HepG2 (cell line): ENCODE measurements around the gene THSD4. TPM values are rescaled to one million over a fixed set of nuclear protein-coding genes. Genes with fewer than 3 reads are reported as not detected.

ENCODE experiments used
- ATAC-seq: fragments of 200-7000 bp; cut with Tn5 transposase; 3 replicates; pipeline ENCODE4 v1.9.1; 2020; ENCODE audit warnings: mild to moderate bottlenecking, moderate library complexity
- BruUV-seq: library from RNA; stranded (reverse); fragments of 400-500 nt; replicated peaks from 2 replicates; lab custom pipeline; 2021; lab: Mats Ljungman, UMichigan
- CTCF ChIA-PET: fragments of 300-600 bp; formaldehyde crosslinking; extraction: SDS; loops from one replicate; lab custom pipeline; 2021; ENCODE audit warnings: low total read pairs, inconsistent platforms, low intra/inter-chr PET ratio; lab: Yijun Ruan, JAX
- POLR2A ChIA-PET: fragments of 350-600 bp; sonication (Branson Sonifier 250); formaldehyde crosslinking; loops from one replicate; lab custom pipeline; 2020; ENCODE audit warnings: antibody characterized with exemption, inconsistent platforms; lab: Yijun Ruan, JAX
- DNase-seq: peaks from one replicate; pipeline ENCODE4 v3.0.0-alpha.2; 2015; ENCODE audit warnings: low spot score
- FAIRE-seq: peaks from 3 replicates; lab custom pipeline; 2011; peaks lifted over from hg19 to GRCh38; lab: Jason Lieb, UNC
- H2AFZ ChIP-seq: one replicate; pipeline ENCODE4 v1.6.1; 2011; ENCODE audit warnings: low read length, inconsistent platforms
- H3K27ac ChIP-seq: fragments of 300-600 bp; 3 replicates; pipeline ENCODE4 v1.8.0; 2011; ENCODE audit warnings: mixed run types, mild to moderate bottlenecking, mixed read lengths, low read length, inconsistent platforms; ENCODE audit not compliant: insufficient read depth; ENCODE audit errors: extremely low read length
- H3K27me3 ChIP-seq, 2 experiments: fragments of 200-600 bp in 1 of 2; 2 replicates in 1 of 2; 3 replicates in 1 of 2; pipeline versions ENCODE4 v1.6.0 to v1.8.0; 2011; ENCODE audit warnings: low read length in 2 of 2, mild to moderate bottlenecking in 2 of 2, moderate library complexity in 2 of 2, inconsistent platforms in 1 of 2; ENCODE audit not compliant: insufficient read depth in 2 of 2, control insufficient read depth in 1 of 2
- H3K36me3 ChIP-seq, 2 experiments: fragments of 200-600 bp in 1 of 2; replicated peaks in 1 of 2; 2 replicates in 1 of 2; 3 replicates in 1 of 2; pipeline versions ENCODE4 v1.5.1 to v1.8.0; 2011; ENCODE audit warnings: low read length in 2 of 2, inconsistent platforms in 1 of 2; ENCODE audit not compliant: insufficient read depth in 2 of 2, control insufficient read depth in 1 of 2
- H3K4me1 ChIP-seq: 2 replicates; pipeline ENCODE4 v1.5.1; 2012; ENCODE audit warnings: low read length, inconsistent platforms; ENCODE audit not compliant: insufficient read depth
- H3K4me2 ChIP-seq: 2 replicates; pipeline ENCODE4 v1.6.0; 2011; ENCODE audit warnings: low read depth, low read length, inconsistent platforms
- H3K4me3 ChIP-seq, 3 experiments: fragments of 200-600 bp in 1 of 3; sonication (generic), shearing (Covaris generic) in 1 of 3; replicated peaks in 1 of 3; 2 replicates each; pipeline ENCODE4 v1.5.1; 2011 to 2016; ENCODE audit warnings: low read length in 3 of 3, inconsistent platforms in 2 of 3, low read depth in 2 of 3, mild to moderate bottlenecking in 2 of 3, control low read depth in 1 of 3, mixed read lengths in 1 of 3; ENCODE audit not compliant: insufficient read depth in 1 of 3
- H3K79me2 ChIP-seq: one replicate; pipeline ENCODE4 v1.6.1; 2011; ENCODE audit warnings: low read length, inconsistent platforms; ENCODE audit not compliant: insufficient read depth
- H3K9ac ChIP-seq: 2 replicates; pipeline ENCODE4 v1.6.0; 2011; ENCODE audit warnings: mild to moderate bottlenecking, low read depth, low read length, inconsistent platforms; ENCODE audit not compliant: insufficient read depth
- H3K9me3 ChIP-seq: 2 replicates; pipeline ENCODE4 v1.5.1; 2012; ENCODE audit warnings: mild to moderate bottlenecking, low read length
- H4K20me1 ChIP-seq: 2 replicates; pipeline ENCODE4 v1.6.0; 2011; ENCODE audit warnings: inconsistent platforms, mild to moderate bottlenecking, low read length, moderate library complexity; ENCODE audit not compliant: insufficient read depth
- CHCHD3 ChIP-seq: sonication (generic); formaldehyde crosslinking; IDR thresholded peaks from 2 replicates; pipeline ENCODE4 v1.8.0; 2022; ENCODE audit warnings: mild to moderate bottlenecking, missing genetic modification reagents, moderate library complexity
- GFI1 ChIP-seq: sonication (generic); formaldehyde crosslinking; IDR thresholded peaks from 2 replicates; pipeline ENCODE4 v1.5.0; 2020; ENCODE audit warnings: missing genetic modification reagents, mild to moderate bottlenecking, borderline replicate concordance
- GZF1 ChIP-seq: sonication (generic); formaldehyde crosslinking; IDR thresholded peaks from 2 replicates; pipeline ENCODE4 v1.5.1; 2020; ENCODE audit warnings: mild to moderate bottlenecking, missing genetic modification reagents
- HNRNPL ChIP-seq: fragments of 200-400 bp; formaldehyde crosslinking; IDR thresholded peaks from 2 replicates; pipeline ENCODE4 v1.6.1; 2017; ENCODE audit warnings: mild to moderate bottlenecking, low read depth, low read length
- JDP2 ChIP-seq: sonication (generic); formaldehyde crosslinking; IDR thresholded peaks from 2 replicates; pipeline ENCODE4 v1.8.1; 2022; ENCODE audit warnings: missing genetic modification reagents, borderline replicate concordance
- MBNL3 ChIP-seq: fragments of 250-450 bp; sonication (Bioruptor Pico); conservative IDR thresholded peaks from 2 replicates; pipeline ENCODE4 v1.8.0; 2022; ENCODE audit warnings: mild to moderate bottlenecking, inconsistent platforms
- MEIS2 ChIP-seq: sonication (generic); formaldehyde crosslinking; IDR thresholded peaks from 2 replicates; pipeline ENCODE4 v1.9.0; 2021; ENCODE audit warnings: mild to moderate bottlenecking, missing genetic modification reagents
- SPEN ChIP-seq: sonication (generic); formaldehyde crosslinking; IDR thresholded peaks from 2 replicates; pipeline ENCODE4 v1.5.1; 2020; ENCODE audit warnings: low read depth, mild to moderate bottlenecking, missing genetic modification reagents
- ZBTB1 ChIP-seq: sonication (generic); formaldehyde crosslinking; IDR thresholded peaks from 2 replicates; pipeline ENCODE4 v1.4.0; 2020; ENCODE audit warnings: missing genetic modification reagents, borderline replicate concordance
- ZNF260 ChIP-seq: sonication (generic); formaldehyde crosslinking; IDR thresholded peaks from 2 replicates; pipeline ENCODE4 v1.4.0; 2020; ENCODE audit warnings: missing genetic modification reagents, low read depth, mild to moderate bottlenecking, borderline replicate concordance
- WGBS: methylation state at CpG from one replicate; pipeline ENCODE4 v1.1.6; 2017; ENCODE audit warnings: low lambda C conversion rate; 5-methylcytosine and 5-hydroxymethylcytosine counted together
- in situ Hi-C: cut with HindIII; loops from 2 replicates; pipeline ENCODE4 v1.10.0; 2017; ENCODE audit warnings: low pct_unique_long_range_greater_than_20kb; ENCODE audit not compliant: extremely low pct_ligation_motif_present
- intact Hi-C: fragments of 100-400 bp; cut with micrococcal nuclease; formaldehyde crosslinking; loops from one replicate; pipeline ENCODE4 v1.10.0; 2022; ENCODE audit not compliant: unreplicated experiment
- polyA plus RNA-seq, 8 experiments: library from polyadenylated mRNA; depleted of rRNA in 3 of 8; stranded (reverse) in 7 of 8; unstranded in 1 of 8; fragments of >200 nt; fragmentation: Illumina TruSeq in 4 of 8; extraction: Trizol in 4 of 8; gene quantifications; 2 replicates each; pipeline versions ENCODE4 v1.2.1 to v1.2.3, GENCODE V29; 2011 to 2016; ENCODE audit warnings: low read depth in 4 of 8, missing spikeins in 1 of 8, mixed read lengths in 1 of 8; ENCODE audit not compliant: insufficient read depth in 1 of 8
- total RNA-seq, 5 experiments: library from RNA; depleted of rRNA; stranded (reverse); fragments of >200 nt; fragmentation: Illumina TruSeq; extraction: Trizol; gene quantifications; 2 replicates each; pipeline ENCODE4 v1.2.3, GENCODE V29; 2016; ENCODE audit warnings: low read depth in 1 of 5
- TF ChIP-seq, protein P1 (sequence below): sonication (generic); formaldehyde crosslinking; conservative IDR thresholded peaks from 2 replicates; pipeline ENCODE4 v1.8.0; 2022; ENCODE audit warnings: low read depth, missing genetic modification reagents
- TF ChIP-seq, protein P2 (sequence below): sonication (generic); formaldehyde crosslinking; IDR thresholded peaks from 2 replicates; pipeline ENCODE4 v1.4.0; 2020; ENCODE audit warnings: missing genetic modification reagents; ENCODE audit errors: not compliant biosample characterization

THSD4 gene
- total and polyA plus RNA-seq, 2 of the 13 experiments (the other 11 are each of a cell fraction or from before 2014, with no cell fraction given) = 0.07 to 0.21 TPM

DNA sequence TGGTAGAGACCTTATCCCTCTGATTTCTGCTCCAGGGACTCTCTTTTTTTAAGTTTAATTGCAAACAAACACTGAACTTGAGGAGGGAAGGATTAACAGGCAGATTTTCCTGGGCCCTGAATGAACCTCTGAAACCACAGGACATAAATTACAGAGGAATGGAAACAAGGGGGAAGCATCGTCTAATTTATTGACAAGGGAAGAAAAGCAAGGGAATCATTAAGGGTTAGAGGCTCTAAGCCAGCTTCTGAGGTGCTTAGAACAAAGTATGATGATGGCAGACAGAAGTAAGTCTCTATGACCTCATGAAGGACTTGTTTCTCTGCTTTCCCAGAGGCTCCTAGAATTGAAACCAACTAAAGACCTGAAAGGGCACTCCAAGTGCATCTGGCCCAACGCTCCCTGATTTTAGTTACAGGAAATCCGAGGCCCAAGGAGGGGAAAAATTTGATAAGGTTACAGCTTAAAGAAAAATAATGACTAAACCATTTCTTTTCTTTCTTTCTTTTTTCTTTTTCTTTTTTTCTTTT lies 450.4 kb downstream of the THSD4 start:
- ChIA-PET POLR2A (no interaction called here), CTCF (no interaction called here)
- no peaks in the 10 kb centered on the region for H4K20me1 ChIP-seq
- WGBS = 12% methylated on average over 3 of the region's 3 CpGs
- H3K36me3 ChIP-seq = no peaks in the 10 kb centered on the region
- H3K4me3 ChIP-seq = no peak overlapping the region
- H3K9me3 ChIP-seq = no peaks in the 10 kb centered on the region
- no peak overlapping the region for H3K27ac ChIP-seq
- no peaks in the 10 kb centered on the region; a peak in 1 of 5 replicates for H3K27me3 ChIP-seq
- H3K79me2 ChIP-seq = no peaks in the 10 kb centered on the region
- H3K9ac ChIP-seq = no peak overlapping the region
- in situ Hi-C loops = no loop called here
- no peaks in the 10 kb centered on the region for H3K4me1 ChIP-seq
- intact Hi-C loops = no loop called here
- TF ChIP-seq HNRNPL (no peak), GZF1 (CRISPR knock-in tag) (no peak), MEIS2 (no peak)
- TF ChIP-seq, protein P1, sequence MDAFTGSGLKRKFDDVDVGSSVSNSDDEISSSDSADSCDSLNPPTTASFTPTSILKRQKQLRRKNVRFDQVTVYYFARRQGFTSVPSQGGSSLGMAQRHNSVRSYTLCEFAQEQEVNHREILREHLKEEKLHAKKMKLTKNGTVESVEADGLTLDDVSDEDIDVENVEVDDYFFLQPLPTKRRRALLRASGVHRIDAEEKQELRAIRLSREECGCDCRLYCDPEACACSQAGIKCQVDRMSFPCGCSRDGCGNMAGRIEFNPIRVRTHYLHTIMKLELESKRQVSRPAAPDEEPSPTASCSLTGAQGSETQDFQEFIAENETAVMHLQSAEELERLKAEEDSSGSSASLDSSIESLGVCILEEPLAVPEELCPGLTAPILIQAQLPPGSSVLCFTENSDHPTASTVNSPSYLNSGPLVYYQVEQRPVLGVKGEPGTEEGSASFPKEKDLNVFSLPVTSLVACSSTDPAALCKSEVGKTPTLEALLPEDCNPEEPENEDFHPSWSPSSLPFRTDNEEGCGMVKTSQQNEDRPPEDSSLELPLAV (CRISPR knock-in tag) = no peak
- no peak overlapping the region for H3K4me2 ChIP-seq
- BruUV-seq = no TSS peak
- H2AFZ ChIP-seq = no peak overlapping the region
- FAIRE-seq (no peak), ATAC-seq (no peak), DNase-seq (no peak)

DNA sequence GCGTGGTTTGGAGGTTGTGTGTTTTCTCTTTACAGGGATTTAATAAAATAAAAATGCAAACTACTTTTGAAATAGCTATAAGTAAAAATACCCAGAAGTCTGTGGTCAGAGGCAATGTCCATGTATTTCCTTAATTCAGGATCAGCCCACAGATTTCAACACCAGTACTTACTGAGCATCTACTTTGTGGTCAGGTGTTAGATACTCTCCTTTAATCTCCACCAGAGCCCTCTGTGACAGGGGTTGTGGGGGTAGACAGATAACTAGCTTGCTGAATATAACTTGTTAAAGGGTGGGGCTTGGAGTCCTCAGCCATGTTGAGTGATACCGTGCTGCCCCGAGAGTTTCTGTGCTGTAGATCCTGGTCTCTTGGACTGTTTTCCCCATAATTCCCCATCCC lies 451.0 kb downstream of the THSD4 start:
- intact Hi-C loops = no loop called here
- Histone ChIP-seq H3K79me2 (no peaks in the 10 kb centered on the region), H3K27me3 (no peaks in the 10 kb centered on the region; a peak in 1 of 5 replicates), H3K9me3 (no peaks in the 10 kb centered on the region), H3K4me3 (no peak overlapping the region), H2AFZ (no peak overlapping the region), H3K4me1 (no peaks in the 10 kb centered on the region), H3K36me3 (no peaks in the 10 kb centered on the region), H4K20me1 (no peaks in the 10 kb centered on the region), H3K27ac (no peak overlapping the region), H3K4me2 (no peak overlapping the region)
- no TSS peak for BruUV-seq
- ChIA-PET POLR2A (no interaction called here), CTCF (no interaction called here)
- in situ Hi-C loops = no loop called here
- WGBS = 63% methylated on average over 3 of the region's 3 CpGs
- ATAC-seq = no peak
- DNase-seq = no peak
- no peak for TF ChIP-seq SPEN (CRISPR knock-in tag)
- TF ChIP-seq, protein P2, sequence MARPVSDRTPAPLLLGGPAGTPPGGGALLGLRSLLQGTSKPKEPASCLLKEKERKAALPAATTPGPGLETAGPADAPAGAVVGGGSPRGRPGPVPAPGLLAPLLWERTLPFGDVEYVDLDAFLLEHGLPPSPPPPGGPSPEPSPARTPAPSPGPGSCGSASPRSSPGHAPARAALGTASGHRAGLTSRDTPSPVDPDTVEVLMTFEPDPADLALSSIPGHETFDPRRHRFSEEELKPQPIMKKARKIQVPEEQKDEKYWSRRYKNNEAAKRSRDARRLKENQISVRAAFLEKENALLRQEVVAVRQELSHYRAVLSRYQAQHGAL (CRISPR knock-in tag) = no peak
- no peak for TF ChIP-seq GFI1 (CRISPR knock-in tag)
- TF ChIP-seq CHCHD3 = no peak
- no peak for TF ChIP-seq JDP2
- no peak for TF ChIP-seq MBNL3 (CRISPR knock-in tag)
- no peak for TF ChIP-seq ZNF260 (CRISPR knock-in tag)
- TF ChIP-seq ZBTB1 (CRISPR knock-in tag) = no peak
- TF ChIP-seq, all 625 proteins: peak for 0
- no peak for FAIRE-seq
- H3K9ac ChIP-seq = no peak overlapping the region
